ENCODE measurements around the gene ZDHHC12.
A peak's percentile ranks its signal among the peaks of the same experiment; 100 is the strongest.

Gene ZDHHC12

DNA sequence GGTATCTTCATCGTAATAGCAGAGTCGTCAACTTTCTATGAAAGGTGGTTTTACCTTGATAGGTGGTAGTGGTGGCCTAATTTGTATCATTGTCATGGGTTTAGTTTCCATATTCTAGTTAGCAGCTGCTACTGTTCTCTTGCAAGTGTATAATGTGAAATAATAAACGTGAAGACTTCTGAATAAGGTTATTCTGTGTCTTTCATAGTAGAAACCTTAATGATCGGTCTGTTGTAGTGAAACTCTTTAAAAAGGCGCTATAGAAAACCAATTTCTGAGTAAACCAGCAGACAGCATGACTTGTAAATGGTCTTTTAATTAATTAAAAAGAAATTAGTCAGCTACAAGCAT, 33.3 kb downstream of the ZDHHC12 start:
- TF ChIP-seq ESRRG (CRISPR knock-in tag; IDR thresholded peaks at IDR 0.05): no peak
- no peak for TF ChIP-seq TOX (CRISPR knock-in tag; IDR thresholded peaks at IDR 0.05; ENCODE audit: borderline replicate concordance)
- no peak for TF ChIP-seq SNAI2 (CRISPR knock-in tag; IDR thresholded peaks at IDR 0.05)
- no peak for TF ChIP-seq CSDC2 (CRISPR knock-in tag; IDR thresholded peaks at IDR 0.05)
- TF ChIP-seq, protein P1, sequence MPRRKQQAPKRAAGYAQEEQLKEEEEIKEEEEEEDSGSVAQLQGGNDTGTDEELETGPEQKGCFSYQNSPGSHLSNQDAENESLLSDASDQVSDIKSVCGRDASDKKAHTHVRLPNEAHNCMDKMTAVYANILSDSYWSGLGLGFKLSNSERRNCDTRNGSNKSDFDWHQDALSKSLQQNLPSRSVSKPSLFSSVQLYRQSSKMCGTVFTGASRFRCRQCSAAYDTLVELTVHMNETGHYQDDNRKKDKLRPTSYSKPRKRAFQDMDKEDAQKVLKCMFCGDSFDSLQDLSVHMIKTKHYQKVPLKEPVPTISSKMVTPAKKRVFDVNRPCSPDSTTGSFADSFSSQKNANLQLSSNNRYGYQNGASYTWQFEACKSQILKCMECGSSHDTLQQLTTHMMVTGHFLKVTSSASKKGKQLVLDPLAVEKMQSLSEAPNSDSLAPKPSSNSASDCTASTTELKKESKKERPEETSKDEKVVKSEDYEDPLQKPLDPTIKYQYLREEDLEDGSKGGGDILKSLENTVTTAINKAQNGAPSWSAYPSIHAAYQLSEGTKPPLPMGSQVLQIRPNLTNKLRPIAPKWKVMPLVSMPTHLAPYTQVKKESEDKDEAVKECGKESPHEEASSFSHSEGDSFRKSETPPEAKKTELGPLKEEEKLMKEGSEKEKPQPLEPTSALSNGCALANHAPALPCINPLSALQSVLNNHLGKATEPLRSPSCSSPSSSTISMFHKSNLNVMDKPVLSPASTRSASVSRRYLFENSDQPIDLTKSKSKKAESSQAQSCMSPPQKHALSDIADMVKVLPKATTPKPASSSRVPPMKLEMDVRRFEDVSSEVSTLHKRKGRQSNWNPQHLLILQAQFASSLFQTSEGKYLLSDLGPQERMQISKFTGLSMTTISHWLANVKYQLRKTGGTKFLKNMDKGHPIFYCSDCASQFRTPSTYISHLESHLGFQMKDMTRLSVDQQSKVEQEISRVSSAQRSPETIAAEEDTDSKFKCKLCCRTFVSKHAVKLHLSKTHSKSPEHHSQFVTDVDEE (CRISPR knock-in tag; IDR thresholded peaks at IDR 0.05): no peak
- TF ChIP-seq, protein P2, sequence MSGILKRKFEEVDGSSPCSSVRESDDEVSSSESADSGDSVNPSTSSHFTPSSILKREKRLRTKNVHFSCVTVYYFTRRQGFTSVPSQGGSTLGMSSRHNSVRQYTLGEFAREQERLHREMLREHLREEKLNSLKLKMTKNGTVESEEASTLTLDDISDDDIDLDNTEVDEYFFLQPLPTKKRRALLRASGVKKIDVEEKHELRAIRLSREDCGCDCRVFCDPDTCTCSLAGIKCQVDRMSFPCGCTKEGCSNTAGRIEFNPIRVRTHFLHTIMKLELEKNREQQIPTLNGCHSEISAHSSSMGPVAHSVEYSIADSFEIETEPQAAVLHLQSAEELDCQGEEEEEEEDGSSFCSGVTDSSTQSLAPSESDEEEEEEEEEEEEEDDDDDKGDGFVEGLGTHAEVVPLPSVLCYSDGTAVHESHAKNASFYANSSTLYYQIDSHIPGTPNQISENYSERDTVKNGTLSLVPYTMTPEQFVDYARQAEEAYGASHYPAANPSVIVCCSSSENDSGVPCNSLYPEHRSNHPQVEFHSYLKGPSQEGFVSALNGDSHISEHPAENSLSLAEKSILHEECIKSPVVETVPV (CRISPR knock-in tag; IDR thresholded peaks at IDR 0.05): no peak
- no peak for TF ChIP-seq ZFP3 (CRISPR knock-in tag; IDR thresholded peaks at IDR 0.05)
- no peak for TF ChIP-seq BACH2 (CRISPR knock-in tag; IDR thresholded peaks at IDR 0.05; ENCODE audit: borderline replicate concordance)
- TF ChIP-seq, protein P3, sequence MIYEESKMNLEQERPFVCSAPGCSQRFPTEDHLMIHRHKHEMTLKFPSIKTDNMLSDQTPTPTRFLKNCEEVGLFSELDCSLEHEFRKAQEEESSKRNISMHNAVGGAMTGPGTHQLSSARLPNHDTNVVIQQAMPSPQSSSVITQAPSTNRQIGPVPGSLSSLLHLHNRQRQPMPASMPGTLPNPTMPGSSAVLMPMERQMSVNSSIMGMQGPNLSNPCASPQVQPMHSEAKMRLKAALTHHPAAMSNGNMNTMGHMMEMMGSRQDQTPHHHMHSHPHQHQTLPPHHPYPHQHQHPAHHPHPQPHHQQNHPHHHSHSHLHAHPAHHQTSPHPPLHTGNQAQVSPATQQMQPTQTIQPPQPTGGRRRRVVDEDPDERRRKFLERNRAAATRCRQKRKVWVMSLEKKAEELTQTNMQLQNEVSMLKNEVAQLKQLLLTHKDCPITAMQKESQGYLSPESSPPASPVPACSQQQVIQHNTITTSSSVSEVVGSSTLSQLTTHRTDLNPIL (CRISPR knock-in tag; IDR thresholded peaks at IDR 0.05; ENCODE audit: low read depth): no peak
- no peak for TF ChIP-seq ARNTL (CRISPR knock-in tag; IDR thresholded peaks at IDR 0.05; ENCODE audit: borderline replicate concordance, low read depth)
- no peak for TF ChIP-seq ZC3H10 (CRISPR knock-in tag; IDR thresholded peaks at IDR 0.05)
- TF ChIP-seq GLIS3 (CRISPR knock-in tag; IDR thresholded peaks at IDR 0.05): no peak
- TF ChIP-seq, protein P4, sequence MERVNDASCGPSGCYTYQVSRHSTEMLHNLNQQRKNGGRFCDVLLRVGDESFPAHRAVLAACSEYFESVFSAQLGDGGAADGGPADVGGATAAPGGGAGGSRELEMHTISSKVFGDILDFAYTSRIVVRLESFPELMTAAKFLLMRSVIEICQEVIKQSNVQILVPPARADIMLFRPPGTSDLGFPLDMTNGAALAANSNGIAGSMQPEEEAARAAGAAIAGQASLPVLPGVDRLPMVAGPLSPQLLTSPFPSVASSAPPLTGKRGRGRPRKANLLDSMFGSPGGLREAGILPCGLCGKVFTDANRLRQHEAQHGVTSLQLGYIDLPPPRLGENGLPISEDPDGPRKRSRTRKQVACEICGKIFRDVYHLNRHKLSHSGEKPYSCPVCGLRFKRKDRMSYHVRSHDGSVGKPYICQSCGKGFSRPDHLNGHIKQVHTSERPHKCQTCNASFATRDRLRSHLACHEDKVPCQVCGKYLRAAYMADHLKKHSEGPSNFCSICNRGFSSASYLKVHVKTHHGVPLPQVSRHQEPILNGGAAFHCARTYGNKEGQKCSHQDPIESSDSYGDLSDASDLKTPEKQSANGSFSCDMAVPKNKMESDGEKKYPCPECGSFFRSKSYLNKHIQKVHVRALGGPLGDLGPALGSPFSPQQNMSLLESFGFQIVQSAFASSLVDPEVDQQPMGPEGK (CRISPR knock-in tag; IDR thresholded peaks at IDR 0.05; ENCODE audit: borderline replicate concordance): no peak
- TF ChIP-seq TCF4 (CRISPR knock-in tag; IDR thresholded peaks at IDR 0.05; ENCODE audit: borderline replicate concordance): no peak
- TF ChIP-seq ZNF70 (CRISPR knock-in tag; IDR thresholded peaks at IDR 0.05): no peak
- TF ChIP-seq RARB (CRISPR knock-in tag; IDR thresholded peaks at IDR 0.05): no peak
- no peak for TF ChIP-seq ZNF565 (CRISPR knock-in tag; conservative IDR thresholded peaks at IDR 0.05; ENCODE audit: low read depth)
- no peak for TF ChIP-seq OSR1 (CRISPR knock-in tag; IDR thresholded peaks at IDR 0.05)
- no peak for TF ChIP-seq ZFP30 (CRISPR knock-in tag; IDR thresholded peaks at IDR 0.05)
- no peak for ATAC-seq

DNA sequence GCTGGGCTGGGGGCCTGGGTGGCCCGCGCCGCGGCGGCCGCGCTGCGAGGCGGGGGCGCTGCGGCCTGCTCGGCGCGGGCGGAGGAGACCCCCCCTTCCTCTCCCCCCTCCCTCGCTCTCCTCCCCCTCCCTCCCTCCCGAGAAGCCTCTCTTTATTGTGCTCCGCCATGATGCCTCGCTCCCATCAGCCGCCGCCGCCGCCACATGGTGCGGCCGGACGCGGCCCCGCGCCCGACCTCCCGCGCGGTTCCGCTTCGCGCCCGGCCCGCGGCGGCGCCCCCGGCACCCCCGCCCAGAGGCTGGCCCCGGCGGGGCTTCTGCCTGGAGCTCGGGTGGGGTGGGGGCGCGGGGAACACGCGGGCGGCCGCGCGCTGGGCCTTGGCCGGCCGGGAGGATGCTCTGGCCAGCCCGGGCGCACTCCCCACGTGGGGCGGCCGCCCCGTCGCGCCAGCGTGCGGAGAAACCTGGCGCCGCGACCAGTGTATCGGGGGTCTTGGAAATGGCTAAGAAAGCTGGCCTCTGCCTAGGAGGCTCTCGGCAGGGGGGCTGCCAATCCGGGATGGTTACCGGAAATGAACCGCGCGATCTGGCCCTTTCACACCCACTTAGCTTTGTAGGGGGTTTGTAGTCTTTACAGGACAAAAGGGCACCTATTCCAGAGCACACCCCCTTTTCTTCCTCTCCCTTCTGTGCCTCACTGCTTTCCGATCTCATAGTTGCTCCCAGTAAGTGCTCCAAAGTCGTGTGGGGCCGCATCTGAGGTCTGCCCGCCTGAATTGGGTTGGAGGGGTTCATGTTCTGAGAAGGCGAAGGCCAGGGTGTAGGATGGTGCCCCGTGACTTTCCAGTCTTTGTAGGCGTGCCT, 33.9 kb downstream of the ZDHHC12 start:
- TF ChIP-seq SNAI2 (CRISPR knock-in tag; IDR thresholded peaks at IDR 0.05) (no peak), ZC3H10 (CRISPR knock-in tag; IDR thresholded peaks at IDR 0.05) (no peak), RARB (CRISPR knock-in tag; IDR thresholded peaks at IDR 0.05) (no peak), ZNF565 (CRISPR knock-in tag; conservative IDR thresholded peaks at IDR 0.05; ENCODE audit: low read depth) (no peak)
- ATAC-seq: peak; percentile 6; the same call in 1 of the 3 replicates

DNA sequence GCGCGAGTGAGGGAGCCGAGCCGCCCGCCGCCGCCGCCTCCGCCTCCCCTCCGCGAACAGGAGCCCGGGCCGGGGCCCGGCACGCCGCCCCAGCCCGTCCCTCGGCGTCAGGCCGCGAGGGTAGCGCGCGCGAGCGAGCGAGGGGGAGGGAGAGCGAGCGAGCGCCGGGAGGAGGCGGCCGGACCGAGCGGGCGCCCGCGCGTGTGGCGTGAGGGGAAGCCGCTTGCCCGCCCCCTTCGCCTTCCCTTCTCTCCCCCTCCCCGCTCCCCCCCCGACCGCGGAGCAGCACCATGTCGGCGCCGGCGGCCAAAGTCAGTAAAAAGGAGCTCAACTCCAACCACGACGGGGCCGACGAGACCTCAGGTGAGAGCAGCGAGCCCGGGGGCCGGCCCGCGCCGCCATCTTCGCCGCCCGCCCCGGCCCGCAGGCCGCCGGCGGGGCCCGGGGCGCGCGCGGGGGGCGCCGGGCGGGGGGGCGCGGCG, 34.6 kb downstream of the ZDHHC12 start:
- TF ChIP-seq, protein P1 (CRISPR knock-in tag; IDR thresholded peaks at IDR 0.05): no peak
- peak; percentile 34 for ATAC-seq

All from SK-N-SH treated with all-trans-retinoic acid at 6 μM for 48 hours (cell line).